ENCODE results near the gene ETNPPL.

ETNPPL gene

DNA sequence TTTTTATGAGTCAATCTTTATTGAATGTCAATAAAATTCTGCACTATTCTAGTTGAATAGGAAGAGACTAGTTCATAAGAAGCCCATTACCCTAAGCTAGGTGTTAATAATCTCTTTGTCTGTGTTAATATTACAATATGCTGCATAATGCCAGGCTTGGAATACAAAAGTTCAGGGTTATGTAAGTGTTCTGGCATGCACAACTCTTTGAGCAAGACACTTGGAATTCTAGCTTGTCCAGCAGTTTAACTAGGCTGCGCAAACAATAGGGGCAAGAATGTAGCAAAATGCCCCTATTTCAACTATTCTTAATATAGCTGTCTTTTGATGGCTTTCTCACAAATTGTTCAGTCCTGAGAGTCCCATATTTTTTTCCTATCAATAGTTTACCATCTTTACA, 31.3 kb upstream of the ETNPPL start:
- TF ChIP-seq, protein P1, sequence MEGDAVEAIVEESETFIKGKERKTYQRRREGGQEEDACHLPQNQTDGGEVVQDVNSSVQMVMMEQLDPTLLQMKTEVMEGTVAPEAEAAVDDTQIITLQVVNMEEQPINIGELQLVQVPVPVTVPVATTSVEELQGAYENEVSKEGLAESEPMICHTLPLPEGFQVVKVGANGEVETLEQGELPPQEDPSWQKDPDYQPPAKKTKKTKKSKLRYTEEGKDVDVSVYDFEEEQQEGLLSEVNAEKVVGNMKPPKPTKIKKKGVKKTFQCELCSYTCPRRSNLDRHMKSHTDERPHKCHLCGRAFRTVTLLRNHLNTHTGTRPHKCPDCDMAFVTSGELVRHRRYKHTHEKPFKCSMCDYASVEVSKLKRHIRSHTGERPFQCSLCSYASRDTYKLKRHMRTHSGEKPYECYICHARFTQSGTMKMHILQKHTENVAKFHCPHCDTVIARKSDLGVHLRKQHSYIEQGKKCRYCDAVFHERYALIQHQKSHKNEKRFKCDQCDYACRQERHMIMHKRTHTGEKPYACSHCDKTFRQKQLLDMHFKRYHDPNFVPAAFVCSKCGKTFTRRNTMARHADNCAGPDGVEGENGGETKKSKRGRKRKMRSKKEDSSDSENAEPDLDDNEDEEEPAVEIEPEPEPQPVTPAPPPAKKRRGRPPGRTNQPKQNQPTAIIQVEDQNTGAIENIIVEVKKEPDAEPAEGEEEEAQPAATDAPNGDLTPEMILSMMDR (IDR thresholded peaks at IDR 0.05; ENCODE audit: low read depth, low read length): no peak
- no peak for DNase-seq (ENCODE audit: extremely low read depth, low read depth)

DNA sequence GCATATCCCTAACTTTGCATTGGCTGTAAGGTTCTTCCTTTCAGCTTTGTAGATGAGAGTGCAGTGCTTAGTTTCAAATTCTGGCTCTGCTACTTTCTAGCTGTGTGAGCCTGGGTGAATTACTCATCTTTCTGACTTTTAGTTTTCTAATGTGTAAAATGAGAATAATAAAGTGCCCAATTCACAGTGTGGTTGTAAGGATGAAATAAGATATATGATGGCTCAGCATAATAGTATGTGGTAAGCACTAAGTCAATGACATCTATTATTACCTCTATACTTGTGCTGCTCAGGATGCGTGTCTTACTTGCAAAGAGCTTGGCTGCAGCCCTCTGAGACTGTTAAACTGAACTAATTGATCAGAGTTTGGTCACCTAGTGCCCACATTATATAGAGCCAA, 30.6 kb upstream of the ETNPPL start:
- DNase-seq (ENCODE audit: extremely low read depth, low read depth): no peak
- TF ChIP-seq, protein P1 (IDR thresholded peaks at IDR 0.05; ENCODE audit: low read depth, low read length): no peak

DNA sequence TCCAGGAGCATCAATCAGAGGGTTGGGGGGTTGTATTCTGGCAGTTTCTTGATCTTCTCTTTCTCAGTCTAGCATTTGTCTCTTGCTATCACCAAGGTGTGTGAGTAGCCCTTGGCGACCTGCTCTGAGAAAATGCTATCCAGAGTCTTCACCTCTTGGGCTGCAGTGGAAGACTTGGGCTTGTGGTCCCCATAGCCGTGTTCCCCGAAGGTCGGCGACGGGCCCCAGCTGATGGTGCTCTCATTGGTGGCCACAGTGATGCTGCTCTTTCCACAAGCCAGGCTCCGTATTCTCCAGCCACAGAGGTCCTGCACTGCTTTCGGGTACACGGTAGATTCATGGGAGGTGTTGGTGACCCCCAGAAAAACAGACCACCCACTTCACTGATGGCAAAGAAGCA, 25.9 kb upstream of the ETNPPL start:
- DNase-seq (ENCODE audit: extremely low read depth, low read depth): no peak
- TF ChIP-seq, protein P1 (IDR thresholded peaks at IDR 0.05; ENCODE audit: low read depth, low read length): no peak

DNA sequence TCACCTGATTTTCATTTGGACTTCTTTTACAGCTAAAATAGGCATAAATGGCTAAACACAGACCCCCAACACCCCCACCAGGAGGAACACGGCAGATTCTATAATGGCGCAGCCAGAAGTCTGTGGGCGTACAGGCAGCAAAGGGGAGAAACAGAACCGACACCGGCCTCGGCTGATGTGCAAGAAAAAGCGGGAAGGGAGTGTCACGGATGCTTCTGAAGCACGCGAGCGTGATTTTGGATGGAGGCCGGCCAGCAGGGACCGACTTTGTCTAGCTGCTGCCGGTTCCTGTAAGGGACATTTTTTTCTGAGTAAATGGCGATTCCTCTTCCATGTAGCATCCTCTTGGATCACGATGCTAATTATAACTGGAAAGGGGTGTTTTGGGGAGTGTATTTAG, 24.9 kb upstream of the ETNPPL start:
- no peak for DNase-seq (ENCODE audit: extremely low read depth, low read depth)
- TF ChIP-seq, protein P1 (IDR thresholded peaks at IDR 0.05; ENCODE audit: low read depth, low read length): no peak

- DNase-seq (ENCODE audit: extremely low read depth, low read depth): no peak
- TF ChIP-seq, protein P1 (IDR thresholded peaks at IDR 0.05; ENCODE audit: low read depth, low read length): no peak
These were observed 24.3 kb upstream of the ETNPPL start for GRCh38 chr4:108787106-108787505.

DNA sequence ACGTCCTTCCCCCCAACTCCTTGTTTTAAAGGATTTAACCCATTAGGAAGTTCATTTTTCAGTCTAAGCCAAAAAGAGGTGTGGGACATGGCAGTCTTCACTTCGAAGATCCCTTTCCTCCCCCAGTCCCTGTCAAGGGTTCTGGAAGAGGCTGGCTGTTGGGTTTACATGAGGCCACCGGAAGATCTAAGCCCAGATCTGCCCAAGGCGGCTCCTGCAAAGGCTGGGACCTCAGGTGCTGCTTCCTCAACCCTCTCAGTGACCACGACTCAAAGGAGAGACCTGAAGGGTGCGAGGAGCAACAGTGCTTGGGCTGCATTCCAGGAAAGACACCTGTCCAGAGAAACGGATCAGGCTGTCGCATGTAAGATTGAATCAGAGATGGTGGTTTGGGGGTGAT, 23.5 kb upstream of the ETNPPL start:
- DNase-seq (ENCODE audit: extremely low read depth, low read depth): no peak
- TF ChIP-seq, protein P1 (IDR thresholded peaks at IDR 0.05; ENCODE audit: low read depth, low read length): no peak

DNA sequence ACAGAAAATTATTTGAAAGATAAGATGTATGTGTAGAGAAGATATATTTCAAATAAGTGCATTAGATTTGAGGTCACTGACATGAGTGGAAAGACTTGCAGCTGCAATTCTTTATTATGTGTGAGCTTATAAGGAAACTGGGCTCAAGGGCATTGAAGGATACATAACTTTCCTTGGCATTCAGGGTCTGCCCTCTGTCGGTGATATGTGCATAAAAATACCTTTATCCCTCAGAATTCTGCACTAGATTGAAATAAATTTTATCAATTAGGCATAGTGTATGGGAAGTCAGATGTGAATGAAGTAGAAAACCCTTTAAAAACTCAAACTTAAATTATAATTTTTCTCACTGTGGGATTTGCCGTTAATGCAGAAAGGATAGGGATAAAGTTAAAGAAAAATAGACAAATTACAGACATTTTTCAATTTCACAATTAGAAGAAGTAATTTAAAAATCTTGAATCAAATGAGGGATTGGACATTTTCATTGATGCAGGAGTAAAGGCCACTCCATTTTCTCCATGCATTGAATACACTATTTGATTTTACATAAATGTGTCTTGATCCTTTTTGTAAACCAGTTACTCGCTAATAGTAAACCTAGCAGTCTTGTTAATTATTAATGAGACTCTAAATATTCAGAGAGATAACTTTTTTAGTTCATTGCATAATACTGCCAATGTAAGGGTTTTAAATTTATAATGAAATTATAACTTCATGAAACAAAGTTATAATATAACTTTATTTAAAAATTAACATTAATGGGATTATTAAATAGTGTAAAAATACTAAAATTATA, 21.0 kb upstream of the ETNPPL start:
- no peak for DNase-seq (ENCODE audit: extremely low read depth, low read depth)
- TF ChIP-seq, protein P1 (IDR thresholded peaks at IDR 0.05; ENCODE audit: low read depth, low read length): peak; percentile 22
